Endodermal cell (in vitro differentiated cells): ENCODE measurements around the gene NDST1. TPM values are rescaled to one million over a fixed set of nuclear protein-coding genes. Genes with fewer than 3 reads are reported as not detected.

Experiments
- DNase-seq: peaks from one replicate; pipeline ENCODE4 v3.0.0-alpha.2; 2017
- H3K27ac ChIP-seq: 2 replicates; pipeline ENCODE4 v1.5.1; 2013; ENCODE audit warnings: mild to moderate bottlenecking, low read depth, low read length, moderate library complexity
- H3K27me3 ChIP-seq: 2 replicates; pipeline ENCODE4 v1.6.1; 2013; ENCODE audit warnings: mild to moderate bottlenecking, low read length, moderate library complexity; ENCODE audit not compliant: insufficient read depth, control insufficient read depth, poor library complexity, severe bottlenecking
- H3K36me3 ChIP-seq: 2 replicates; pipeline ENCODE4 v1.7.0; 2013; ENCODE audit warnings: mild to moderate bottlenecking, low read length, moderate library complexity; ENCODE audit not compliant: control insufficient read depth, insufficient read depth
- H3K4me1 ChIP-seq: one replicate; pipeline ENCODE4 v1.7.0; 2013; ENCODE audit warnings: low read length; ENCODE audit not compliant: control insufficient read depth, insufficient read depth
- H3K4me3 ChIP-seq: 2 replicates; pipeline ENCODE4 v1.5.1; 2013; ENCODE audit warnings: mild to moderate bottlenecking, low read length, moderate library complexity
- H3K9ac ChIP-seq: 2 replicates; pipeline ENCODE4 v1.6.1; 2013; ENCODE audit warnings: mild to moderate bottlenecking, low read length, moderate library complexity; ENCODE audit not compliant: poor library complexity, severe bottlenecking; ENCODE audit errors: extremely low read depth
- H3K9me3 ChIP-seq: 2 replicates; pipeline ENCODE4 v1.6.1; 2013; ENCODE audit warnings: mild to moderate bottlenecking, low read length, moderate library complexity; ENCODE audit not compliant: control insufficient read depth
- H3K27ac Mint-ChIP-seq: 2 replicates; pipeline ENCODE4 v1.8.0; 2020; ENCODE audit warnings: mixed read lengths
- H3K27me3 Mint-ChIP-seq: 2 replicates; pipeline ENCODE4 v1.8.0; 2021; ENCODE audit warnings: mild to moderate bottlenecking, mixed read lengths; ENCODE audit not compliant: insufficient read depth
- H3K36me3 Mint-ChIP-seq: 2 replicates; pipeline ENCODE4 v1.8.0; 2020; ENCODE audit warnings: low read depth, mixed read lengths
- H3K4me1 Mint-ChIP-seq: 2 replicates; pipeline ENCODE4 v1.8.0; 2020; ENCODE audit warnings: mixed read lengths
- H3K4me3 Mint-ChIP-seq: 2 replicates; pipeline ENCODE4 v1.8.0; 2020; ENCODE audit warnings: mild to moderate bottlenecking, moderate library complexity, mixed read lengths
- H3K9me3 Mint-ChIP-seq: 2 replicates; pipeline ENCODE4 v1.8.0; 2020; ENCODE audit warnings: mild to moderate bottlenecking, mixed read lengths
- CTCF ChIP-seq: fragments of 200-600 bp; sonication (generic); conservative IDR thresholded peaks from 2 replicates; pipeline ENCODE4 v1.5.0; 2021; ENCODE audit warnings: antibody characterized with exemption, mild to moderate bottlenecking
- WGBS, 2 experiments: methylation state at CpG; one replicate each; pipeline versions ENCODE4 v1.1.5 to v1.1.7; 2013; ENCODE audit warnings: missing lambda C conversion rate in 2 of 2, mixed read lengths in 1 of 2; ENCODE audit not compliant: insufficient coverage in 1 of 2, insufficient read length in 1 of 2; 5-methylcytosine and 5-hydroxymethylcytosine counted together
- total RNA-seq, 2 donors: library from RNA; stranded (reverse); fragmentation: NEBNext Ultra II Directional in 1 of 2; extraction: Animal tissue kit (Norgen Biotek cat#: 25700) in 1 of 2; gene quantifications; 2 replicates in 1 of 2; 3 replicates in 1 of 2; pipeline ENCODE4 v1.2.1, GENCODE V29; 2021

Gene NDST1
- total RNA-seq, 2 donors from 2014 or later, result 53.3 to 71.7 TPM

GRCh38 chr5:150599281-150599680, 91.3 kb downstream of the NDST1 start:
- no peak for TF ChIP-seq CTCF
- Histone ChIP-seq H3K36me3 (no peaks in the 10 kb centered on the region), H3K9me3 (no peaks in the 10 kb centered on the region), H3K27me3 (no peaks in the 10 kb centered on the region), H3K9ac (no peak overlapping the region), H3K27ac (no peak overlapping the region), H3K4me1 (peaks cover 11% of the 10 kb centered on the region), H3K4me3 (no peak overlapping the region)
- Mint-ChIP-seq H3K36me3 (no peaks in the 10 kb centered on the region), H3K4me1 (peaks cover 26% of the 10 kb centered on the region), H3K27ac (no peak overlapping the region), H3K4me3 (no peak overlapping the region), H3K27me3 (no peaks in the 10 kb centered on the region), H3K9me3 (no peaks in the 10 kb centered on the region)
- WGBS, 2 experiments, result 91 to 100% methylated on average over 3 to 5 of the region's 5 CpGs
- no peak for DNase-seq

- no peak overlapping the region for H3K9ac ChIP-seq
- no peak overlapping the region for H3K27ac ChIP-seq
Measured at GRCh38 chr5:150599917-150600511, 92.1 kb downstream of the NDST1 start.

GRCh38 chr5:150600616-150601490, 92.9 kb downstream of the NDST1 start:
- peaks cover 34% of the 10 kb centered on the region for H3K4me1 Mint-ChIP-seq
- H3K27me3 Mint-ChIP-seq, result no peaks in the 10 kb centered on the region
- H3K27ac Mint-ChIP-seq, result no peak overlapping the region
- H3K4me3 Mint-ChIP-seq, result no peak overlapping the region
- peaks cover 9% of the 10 kb centered on the region for H3K4me1 ChIP-seq
- H3K27ac ChIP-seq, result no peak overlapping the region
- no peak overlapping the region for H3K9ac ChIP-seq
- H3K4me3 ChIP-seq, result no peak overlapping the region
- H3K36me3 Mint-ChIP-seq, result no peaks in the 10 kb centered on the region
- no peak for DNase-seq
- H3K9me3 ChIP-seq, result no peaks in the 10 kb centered on the region
- H3K36me3 ChIP-seq, result no peaks in the 10 kb centered on the region
- H3K9me3 Mint-ChIP-seq, result no peaks in the 10 kb centered on the region
- TF ChIP-seq CTCF, result no peak
- H3K27me3 ChIP-seq, result no peaks in the 10 kb centered on the region
- 94 to 96% methylated on average over 9 to 22 of the region's 25 CpGs for WGBS, 2 experiments

More at GRCh38 chr5:150599917-150600511, 92.1 kb downstream of the NDST1 start:
- H3K4me1 ChIP-seq, result peaks cover 12% of the 10 kb centered on the region
- no peak for DNase-seq
- H3K36me3 ChIP-seq, result no peaks in the 10 kb centered on the region
- no peak for TF ChIP-seq CTCF
- no peak overlapping the region for H3K4me3 ChIP-seq
- H3K27ac Mint-ChIP-seq, result no peak overlapping the region
- no peaks in the 10 kb centered on the region for H3K27me3 Mint-ChIP-seq
- H3K9me3 Mint-ChIP-seq, result no peaks in the 10 kb centered on the region
- no peaks in the 10 kb centered on the region for H3K27me3 ChIP-seq
- peaks cover 33% of the 10 kb centered on the region for H3K4me1 Mint-ChIP-seq
- H3K9me3 ChIP-seq, result no peaks in the 10 kb centered on the region
- H3K36me3 Mint-ChIP-seq, result no peaks in the 10 kb centered on the region
- no peak overlapping the region for H3K4me3 Mint-ChIP-seq
- 80 to 91% methylated on average over 7 to 11 of the region's 11 CpGs for WGBS, 2 experiments
